HepG2 (cell line): ENCODE results near the gene RASL10B. TPM values are rescaled to one million over a fixed set of nuclear protein-coding genes. Genes with fewer than 3 reads are reported as not detected.

Source experiments
- ATAC-seq: fragments of 200-7000 bp; cut with Tn5 transposase; 3 replicates; pipeline ENCODE4 v1.9.1; 2020; ENCODE audit warnings: mild to moderate bottlenecking, moderate library complexity
- BruUV-seq: library from RNA; stranded (reverse); fragments of 400-500 nt; replicated peaks from 2 replicates; lab custom pipeline; 2021; lab: Mats Ljungman, UMichigan
- CTCF ChIA-PET: fragments of 300-600 bp; formaldehyde crosslinking; extraction: SDS; loops from one replicate; lab custom pipeline; 2021; ENCODE audit warnings: low total read pairs, inconsistent platforms, low intra/inter-chr PET ratio; lab: Yijun Ruan, JAX
- POLR2A ChIA-PET: fragments of 350-600 bp; sonication (Branson Sonifier 250); formaldehyde crosslinking; loops from one replicate; lab custom pipeline; 2020; ENCODE audit warnings: antibody characterized with exemption, inconsistent platforms; lab: Yijun Ruan, JAX
- DNase-seq: peaks from one replicate; pipeline ENCODE4 v3.0.0-alpha.2; 2015; ENCODE audit warnings: low spot score
- FAIRE-seq: peaks from 3 replicates; lab custom pipeline; 2011; peaks lifted over from hg19 to GRCh38; lab: Jason Lieb, UNC
- H2AFZ ChIP-seq: one replicate; pipeline ENCODE4 v1.6.1; 2011; ENCODE audit warnings: low read length, inconsistent platforms
- H3K27ac ChIP-seq: fragments of 300-600 bp; 3 replicates; pipeline ENCODE4 v1.8.0; 2011; ENCODE audit warnings: mixed run types, mild to moderate bottlenecking, mixed read lengths, low read length, inconsistent platforms; ENCODE audit not compliant: insufficient read depth; ENCODE audit errors: extremely low read length
- H3K27me3 ChIP-seq, 2 experiments: fragments of 200-600 bp in 1 of 2; 2 replicates in 1 of 2; 3 replicates in 1 of 2; pipeline versions ENCODE4 v1.6.0 to v1.8.0; 2011; ENCODE audit warnings: low read length in 2 of 2, mild to moderate bottlenecking in 2 of 2, moderate library complexity in 2 of 2, inconsistent platforms in 1 of 2; ENCODE audit not compliant: insufficient read depth in 2 of 2, control insufficient read depth in 1 of 2
- H3K36me3 ChIP-seq, 2 experiments: fragments of 200-600 bp in 1 of 2; replicated peaks in 1 of 2; 2 replicates in 1 of 2; 3 replicates in 1 of 2; pipeline versions ENCODE4 v1.5.1 to v1.8.0; 2011; ENCODE audit warnings: low read length in 2 of 2, inconsistent platforms in 1 of 2; ENCODE audit not compliant: insufficient read depth in 2 of 2, control insufficient read depth in 1 of 2
- H3K4me1 ChIP-seq: 2 replicates; pipeline ENCODE4 v1.5.1; 2012; ENCODE audit warnings: low read length, inconsistent platforms; ENCODE audit not compliant: insufficient read depth
- H3K4me2 ChIP-seq: 2 replicates; pipeline ENCODE4 v1.6.0; 2011; ENCODE audit warnings: low read depth, low read length, inconsistent platforms
- H3K4me3 ChIP-seq, 3 experiments: fragments of 200-600 bp in 1 of 3; sonication (generic), shearing (Covaris generic) in 1 of 3; replicated peaks in 1 of 3; 2 replicates each; pipeline ENCODE4 v1.5.1; 2011 to 2016; ENCODE audit warnings: low read length in 3 of 3, inconsistent platforms in 2 of 3, low read depth in 2 of 3, mild to moderate bottlenecking in 2 of 3, control low read depth in 1 of 3, mixed read lengths in 1 of 3; ENCODE audit not compliant: insufficient read depth in 1 of 3
- H3K79me2 ChIP-seq: one replicate; pipeline ENCODE4 v1.6.1; 2011; ENCODE audit warnings: low read length, inconsistent platforms; ENCODE audit not compliant: insufficient read depth
- H3K9ac ChIP-seq: 2 replicates; pipeline ENCODE4 v1.6.0; 2011; ENCODE audit warnings: mild to moderate bottlenecking, low read depth, low read length, inconsistent platforms; ENCODE audit not compliant: insufficient read depth
- H3K9me3 ChIP-seq: 2 replicates; pipeline ENCODE4 v1.5.1; 2012; ENCODE audit warnings: mild to moderate bottlenecking, low read length
- H4K20me1 ChIP-seq: 2 replicates; pipeline ENCODE4 v1.6.0; 2011; ENCODE audit warnings: inconsistent platforms, mild to moderate bottlenecking, low read length, moderate library complexity; ENCODE audit not compliant: insufficient read depth
- ATF7 ChIP-seq, 2 experiments: fragments of 450-650 bp in 1 of 2; sonication (generic) in 1 of 2; formaldehyde crosslinking in 1 of 2; IDR thresholded peaks; 2 replicates each; pipeline versions ENCODE4 v1.4.0 to v1.6.1; 2016 to 2020; ENCODE audit warnings: antibody characterized with exemption in 1 of 2, mild to moderate bottlenecking in 1 of 2, missing genetic modification reagents in 1 of 2
- CTCF ChIP-seq: sonication (generic); formaldehyde crosslinking; IDR thresholded peaks from 2 replicates; pipeline ENCODE4 v1.5.0; 2020; ENCODE audit warnings: mild to moderate bottlenecking, missing genetic modification reagents, moderate library complexity
- NRL ChIP-seq: sonication (generic); formaldehyde crosslinking; IDR thresholded peaks from 2 replicates; pipeline ENCODE4 v1.5.0; 2020; ENCODE audit warnings: missing genetic modification reagents, mild to moderate bottlenecking, moderate library complexity, borderline replicate concordance
- SMC3 ChIP-seq: IDR thresholded peaks from 2 replicates; pipeline ENCODE4 v1.6.1; 2011; ENCODE audit warnings: low read length, improper control_type of control experiment
- STAG1 ChIP-seq: sonication (generic); formaldehyde crosslinking; IDR thresholded peaks from 2 replicates; pipeline ENCODE4 v1.4.0; 2020; ENCODE audit warnings: missing genetic modification reagents
- ZNF605 ChIP-seq: sonication (generic); formaldehyde crosslinking; IDR thresholded peaks from 2 replicates; pipeline ENCODE4 v1.8.0; 2022; ENCODE audit warnings: mild to moderate bottlenecking, missing genetic modification reagents
- WGBS: methylation state at CpG from one replicate; pipeline ENCODE4 v1.1.6; 2017; ENCODE audit warnings: low lambda C conversion rate; 5-methylcytosine and 5-hydroxymethylcytosine counted together
- in situ Hi-C: cut with HindIII; loops from 2 replicates; pipeline ENCODE4 v1.10.0; 2017; ENCODE audit warnings: low pct_unique_long_range_greater_than_20kb; ENCODE audit not compliant: extremely low pct_ligation_motif_present
- intact Hi-C: fragments of 100-400 bp; cut with micrococcal nuclease; formaldehyde crosslinking; loops from one replicate; pipeline ENCODE4 v1.10.0; 2022; ENCODE audit not compliant: unreplicated experiment
- polyA plus RNA-seq, 8 experiments: library from polyadenylated mRNA; depleted of rRNA in 3 of 8; stranded (reverse) in 7 of 8; unstranded in 1 of 8; fragments of >200 nt; fragmentation: Illumina TruSeq in 4 of 8; extraction: Trizol in 4 of 8; gene quantifications; 2 replicates each; pipeline versions ENCODE4 v1.2.1 to v1.2.3, GENCODE V29; 2011 to 2016; ENCODE audit warnings: low read depth in 4 of 8, missing spikeins in 1 of 8, mixed read lengths in 1 of 8; ENCODE audit not compliant: insufficient read depth in 1 of 8
- total RNA-seq, 5 experiments: library from RNA; depleted of rRNA; stranded (reverse); fragments of >200 nt; fragmentation: Illumina TruSeq; extraction: Trizol; gene quantifications; 2 replicates each; pipeline ENCODE4 v1.2.3, GENCODE V29; 2016; ENCODE audit warnings: low read depth in 1 of 5

Gene RASL10B
- total and polyA plus RNA-seq, 2 of the 13 experiments (the other 11 are each of a cell fraction or from before 2014, with no cell fraction given), result 8.8 to 11.0 TPM

GRCh38 chr17:35766489-35766877, 35.0 kb downstream of the RASL10B start (continued):
- TF ChIP-seq ATF7 (IDR thresholded peaks at IDR 0.05), result no peak
- TF ChIP-seq ATF7 (CRISPR knock-in tag; IDR thresholded peaks at IDR 0.05), result no peak

GRCh38 chr17:35766903-35767510, 35.6 kb downstream of the RASL10B start:
- intact Hi-C loops, result no loop called here
- Histone ChIP-seq H3K27me3 (peaks cover 3 to 36% of the 10 kb centered on the region in 2 experiments; a peak in 3 of 5 replicates), H3K27ac (no peak overlapping the region), H3K36me3 (no peaks in the 10 kb centered on the region), H3K4me3 (no peak overlapping the region), H3K4me1 (peaks cover 18% of the 10 kb centered on the region), H3K79me2 (no peaks in the 10 kb centered on the region), H3K9me3 (no peaks in the 10 kb centered on the region), H4K20me1 (no peaks in the 10 kb centered on the region), H3K4me2 (no peak overlapping the region), H2AFZ (no peak overlapping the region), H3K9ac (no peak overlapping the region)
- ChIA-PET CTCF (interaction anchor here (1.7 to 2.0 kb wide), 2 partner anchors 38 to 42 kb away, joined by 8 to 13 read pairs; partner anchors contain the start of gene TAF15), POLR2A (interaction anchor here (1.8 kb wide), 1 partner anchor 42 kb away, joined by 5 read pairs; the partner anchor contains the start of gene TAF15)
- 0% methylated on average over 7 of the region's 7 CpGs for WGBS
- FAIRE-seq (no peak), ATAC-seq (no peak), DNase-seq (no peak)
- in situ Hi-C loops, result no loop called here
- TF ChIP-seq ZNF605 (CRISPR knock-in tag), result no peak
- TF ChIP-seq SMC3, result peak; percentile 18; the same call in 1 of the 2 replicates
- peak; percentile 44; the same call in 1 of the 2 replicates for TF ChIP-seq CTCF (CRISPR knock-in tag)
- TF ChIP-seq STAG1, result peak; percentile 39
- no peak for TF ChIP-seq NRL (CRISPR knock-in tag)
- no TSS peak for BruUV-seq
